Activated CD4-positive, alpha-beta T cell treated with anti-CD3 and anti-CD28 coated beads, Interleukin-2, amount 50 U/mL, for 24 hours (primary cell): ENCODE data around the gene DLG1.

ENCODE experiments used
- DNase-seq, 2 donors: peaks; one replicate each; pipeline ENCODE4 v3.0.0-alpha.2; 2020; ENCODE audit warnings: low read depth in 1 of 2, low spot score in 1 of 2

DLG1 gene

GRCh38 chr3:197183582-197183981 is 114.8 kb downstream of the DLG1 start:
- DNase-seq, result no peak

- DNase-seq, result no peak
Observed at GRCh38 chr3:197181741-197182140, 116.7 kb downstream of the DLG1 start.

GRCh38 chr3:197178998-197179397 is 119.4 kb downstream of the DLG1 start:
- no peak for DNase-seq

- DNase-seq, result no peak
Observed at GRCh38 chr3:197175503-197175902, 122.9 kb downstream of the DLG1 start.

- DNase-seq, result no peak
Observed at GRCh38 chr3:197174927-197175326, 123.5 kb downstream of the DLG1 start.

GRCh38 chr3:197173620-197174019 is 124.8 kb downstream of the DLG1 start:
- DNase-seq, result no peak

GRCh38 chr3:197171481-197172067 is 126.8 kb downstream of the DLG1 start:
- DNase-seq, result no peak

GRCh38 chr3:197169028-197169427 is 129.4 kb downstream of the DLG1 start:
- DNase-seq, result no peak

GRCh38 chr3:197168606-197169005 is 129.8 kb downstream of the DLG1 start:
- DNase-seq, result no peak

GRCh38 chr3:197168063-197168462 is 130.3 kb downstream of the DLG1 start:
- no peak for DNase-seq

GRCh38 chr3:197167549-197167948 is 130.9 kb downstream of the DLG1 start:
- no peak for DNase-seq

- no peak for DNase-seq
Observed at GRCh38 chr3:197165890-197166289, 132.5 kb downstream of the DLG1 start.

GRCh38 chr3:197155046-197155445 is 143.4 kb downstream of the DLG1 start:
- DNase-seq, result no peak

GRCh38 chr3:197151580-197151979 is 146.8 kb downstream of the DLG1 start:
- no peak for DNase-seq

- no peak for DNase-seq
Observed at GRCh38 chr3:197149528-197149927, 148.9 kb downstream of the DLG1 start.

- no peak for DNase-seq
Observed at GRCh38 chr3:197144188-197144587, 154.2 kb downstream of the DLG1 start.

GRCh38 chr3:197139586-197139985 is 158.8 kb downstream of the DLG1 start:
- DNase-seq, result no peak

- DNase-seq, result no peak
Observed at GRCh38 chr3:197137751-197138150, 160.7 kb downstream of the DLG1 start.

GRCh38 chr3:197136744-197137143 is 161.7 kb downstream of the DLG1 start:
- no peak for DNase-seq

GRCh38 chr3:197135212-197135611 is 163.2 kb downstream of the DLG1 start:
- no peak for DNase-seq

- no peak for DNase-seq
Observed at GRCh38 chr3:197132916-197133530, 165.4 kb downstream of the DLG1 start.

- DNase-seq, result no peak
Observed at GRCh38 chr3:197125636-197126035, 172.8 kb downstream of the DLG1 start.

- no peak for DNase-seq
Observed at GRCh38 chr3:197124713-197125112, 173.7 kb downstream of the DLG1 start.
